ENCODE results near the gene FAM120B.

DNA sequence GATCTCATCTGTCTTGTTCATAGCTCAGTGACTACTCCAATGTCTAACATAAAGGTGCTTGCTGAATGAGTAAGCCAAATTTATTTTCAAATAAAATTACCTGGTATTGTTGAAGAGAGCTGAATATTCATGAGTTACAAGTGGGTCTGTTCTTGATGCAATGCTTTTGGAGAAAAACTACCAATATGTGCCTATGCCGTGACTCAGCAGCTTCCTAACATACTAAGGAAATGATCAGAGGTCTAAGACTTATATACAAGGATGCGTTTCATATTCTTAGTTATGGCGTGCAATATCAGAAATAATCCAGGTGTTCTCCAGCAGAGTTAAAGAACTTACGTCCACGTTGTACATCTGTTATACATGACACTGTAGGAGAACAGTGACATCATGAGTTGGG lies 5.1 kb downstream of the FAM120B start:
- no peak for TF ChIP-seq TAF1 (IDR thresholded peaks at IDR 0.05; ENCODE audit: borderline replicate concordance, low read depth, low read length)
- no peak for TF ChIP-seq POLR2A (IDR thresholded peaks at IDR 0.05; ENCODE audit: low read depth, low read length)

Measured in GM12892 (cell line).